RKO (cell line): ENCODE data around the gene VAMP8.
A peak's percentile ranks its signal among the peaks of the same experiment; 100 is the strongest.
"Not testable (repeated sequence)": the region's sequence is repeated elsewhere in the genome, so short reads cannot be mapped to it uniquely, and the experiment has no call there.

Experiments used
- DNase-seq: peaks from one replicate; pipeline ENCODE4 v3.0.0-alpha.2; 2016; ENCODE audit warnings: low spot score

Gene VAMP8

DNA sequence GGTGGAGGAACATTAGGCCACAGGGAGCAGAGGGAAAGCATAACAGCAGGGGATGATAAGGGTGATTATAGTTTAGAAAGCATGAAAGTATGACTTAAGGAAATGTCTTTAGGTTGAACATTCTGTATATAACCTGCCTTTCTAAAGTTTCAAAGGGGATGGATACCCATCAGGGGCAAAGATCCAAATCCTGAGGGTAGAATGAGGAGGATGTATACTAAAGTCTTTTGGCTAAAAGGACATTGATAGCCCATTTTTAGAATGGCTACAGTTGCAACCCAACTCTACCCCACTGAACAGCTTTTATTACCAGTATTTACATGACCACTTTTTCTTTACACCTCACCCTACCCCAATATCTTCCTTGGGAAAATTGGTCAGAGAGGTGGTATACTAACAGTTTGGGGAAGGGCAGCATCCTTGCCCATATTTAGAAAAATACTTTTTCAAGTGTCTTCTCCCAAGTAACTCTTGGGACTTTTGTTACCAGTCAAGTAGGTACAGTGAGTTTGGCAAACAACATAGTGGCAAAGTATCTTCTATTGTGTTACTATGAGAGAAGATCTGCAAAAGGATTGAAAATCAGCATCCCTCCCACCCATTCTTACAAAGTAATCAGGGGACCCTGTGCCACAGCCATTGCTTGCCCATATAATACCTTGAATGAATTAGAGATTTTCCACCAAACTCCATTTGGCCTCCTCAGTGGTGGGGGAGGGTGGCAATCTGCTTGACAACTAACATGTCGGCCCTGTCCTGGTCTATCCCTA is 30.1 kb upstream of the VAMP8 start:
- no peak for DNase-seq

GRCh38 chr2:85547859-85548607 is 29.4 kb upstream of the VAMP8 start:
- DNase-seq: no peak

DNA sequence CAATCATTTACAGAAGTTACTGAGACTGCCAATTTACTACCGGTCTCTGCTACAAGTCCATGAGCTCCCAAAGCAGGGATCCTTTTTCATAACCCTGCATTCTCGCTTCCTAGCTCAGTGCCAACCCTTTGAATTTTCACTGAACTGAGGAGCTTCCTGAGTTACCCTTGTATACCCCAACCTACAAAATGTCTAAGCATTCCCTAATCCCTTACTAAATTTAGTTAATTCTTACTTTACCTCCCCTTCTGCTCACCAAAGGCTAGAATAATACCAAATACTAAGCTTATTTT is 28.8 kb upstream of the VAMP8 start:
- no peak for DNase-seq

DNA sequence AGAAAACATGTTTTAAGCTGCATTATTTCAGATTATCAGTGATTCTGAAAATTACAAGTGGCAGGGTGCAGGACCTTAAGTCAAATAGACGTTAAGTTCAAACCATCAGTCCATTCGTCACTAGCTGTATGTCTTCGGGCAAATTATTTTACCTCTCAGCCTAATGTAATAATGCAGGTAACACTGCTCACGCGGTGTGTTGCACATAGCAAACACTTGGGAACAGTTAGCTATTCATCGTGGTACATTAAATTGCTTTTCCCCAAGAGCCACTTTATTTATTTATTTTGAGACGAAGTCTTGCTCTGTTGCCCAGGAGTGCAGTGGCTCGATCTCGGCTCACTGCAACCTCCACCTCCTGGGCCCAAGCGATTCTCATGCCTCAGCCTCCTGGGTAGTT is 28.3 kb upstream of the VAMP8 start:
- DNase-seq: no peak

GRCh38 chr2:85549826-85550225 is 27.6 kb upstream of the VAMP8 start:
- peak; percentile 32 for DNase-seq

- no peak for DNase-seq
These were observed 26.9 kb upstream of the VAMP8 start for GRCh38 chr2:85550486-85550885.

DNA sequence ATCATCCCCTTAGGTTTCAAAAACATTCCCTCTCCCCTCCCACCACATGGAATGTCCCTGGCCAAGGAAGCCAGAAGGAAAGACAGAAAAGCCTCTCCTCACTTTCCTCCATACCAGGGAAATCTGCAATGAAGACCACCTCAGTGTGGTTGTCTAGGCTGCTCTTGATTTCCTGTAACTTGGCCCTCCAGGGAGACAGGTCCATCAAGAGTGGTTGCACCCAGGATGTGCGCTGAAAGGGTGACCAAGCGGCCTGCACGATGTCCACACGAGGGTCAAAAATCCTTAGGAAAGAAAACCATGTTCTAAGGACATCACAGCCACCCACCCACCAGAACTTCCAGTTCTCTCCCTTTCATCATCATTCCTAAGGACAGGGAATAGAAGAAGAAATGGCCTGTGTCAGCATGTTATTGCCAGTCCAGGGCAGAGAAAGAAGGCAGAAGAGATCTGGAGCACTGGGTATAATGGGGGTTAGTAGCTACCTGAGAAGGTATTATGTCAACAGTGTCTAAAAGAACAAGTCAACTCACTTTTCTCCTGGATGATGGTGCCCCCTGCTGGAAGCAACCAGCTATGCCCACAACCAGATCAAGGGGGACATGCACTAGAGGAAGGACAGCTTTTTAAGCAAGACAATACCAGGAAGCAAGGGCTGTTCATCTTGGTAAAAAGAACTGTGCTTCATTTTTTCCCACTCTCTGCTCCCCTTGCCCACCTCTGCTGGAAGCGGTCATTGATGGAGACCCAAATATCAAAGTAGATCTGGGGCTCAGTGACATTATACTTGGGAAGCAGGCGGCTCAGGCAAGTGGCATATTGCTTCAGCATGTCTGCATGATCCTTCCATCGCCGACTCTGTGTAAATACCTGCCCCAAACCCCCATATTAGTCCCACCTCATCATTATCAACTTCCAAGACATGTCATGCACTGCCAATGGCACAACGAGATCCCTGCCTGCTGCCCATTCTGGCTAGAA is 25.4 kb upstream of the VAMP8 start:
- peak; percentile 68 for DNase-seq

- DNase-seq: no peak
These were observed 24.2 kb upstream of the VAMP8 start for GRCh38 chr2:85553184-85553583.

DNA sequence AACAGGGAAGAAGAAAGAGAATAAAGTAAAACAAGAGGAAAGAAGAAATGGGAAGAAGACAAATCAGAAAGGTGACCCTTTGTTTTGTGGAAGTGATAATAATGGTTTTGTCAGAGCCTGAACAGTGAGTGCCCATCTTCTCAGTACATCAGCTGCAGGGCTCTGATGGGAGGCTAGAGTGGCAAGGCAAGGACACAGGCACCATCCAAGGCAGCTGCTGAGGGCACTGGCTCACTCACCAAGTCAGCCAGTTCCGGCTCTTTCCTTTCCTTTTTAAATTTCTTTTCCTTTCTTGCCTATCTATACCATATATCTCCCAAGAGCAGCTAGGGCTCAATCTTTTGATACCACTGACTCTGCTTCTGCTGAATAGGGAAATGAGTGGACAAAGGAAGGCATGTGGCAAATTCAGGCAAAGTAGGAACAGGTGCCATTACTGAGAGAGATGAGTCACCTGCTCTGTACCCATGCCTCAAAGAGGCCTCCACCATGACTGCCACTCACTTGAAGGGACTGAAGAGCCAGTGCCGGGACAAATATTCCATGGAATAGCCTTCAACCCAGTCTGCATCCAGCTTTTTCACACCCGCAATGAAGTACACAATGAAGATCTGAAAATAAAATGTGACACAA is 22.3 kb upstream of the VAMP8 start:
- peak; percentile 29 for DNase-seq

DNA sequence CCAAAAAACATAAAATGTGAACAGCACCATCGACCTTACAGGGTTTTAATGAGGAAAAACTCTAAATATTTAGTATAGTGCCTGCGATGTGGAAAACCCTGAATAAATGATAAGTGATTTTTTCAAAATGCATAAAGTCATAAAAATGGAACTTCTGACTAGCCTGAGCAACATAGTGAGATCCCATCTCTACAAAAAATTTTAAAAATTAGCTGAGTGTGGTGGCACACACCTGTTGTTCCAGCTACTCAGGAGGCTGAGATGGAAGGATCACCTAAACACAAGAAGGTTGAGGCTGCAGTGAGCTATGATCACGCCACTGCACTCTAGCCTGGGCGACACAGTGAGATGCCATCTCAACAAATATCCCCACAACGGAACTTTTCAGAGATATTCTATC is 20.3 kb upstream of the VAMP8 start:
- DNase-seq: no peak

GRCh38 chr2:85558160-85558559 is 19.2 kb upstream of the VAMP8 start:
- no peak for DNase-seq

GRCh38 chr2:85560403-85560726 is 17.0 kb upstream of the VAMP8 start:
- DNase-seq: not testable (repeated sequence)

GRCh38 chr2:85560812-85561279 is 16.5 kb upstream of the VAMP8 start:
- no peak for DNase-seq

DNA sequence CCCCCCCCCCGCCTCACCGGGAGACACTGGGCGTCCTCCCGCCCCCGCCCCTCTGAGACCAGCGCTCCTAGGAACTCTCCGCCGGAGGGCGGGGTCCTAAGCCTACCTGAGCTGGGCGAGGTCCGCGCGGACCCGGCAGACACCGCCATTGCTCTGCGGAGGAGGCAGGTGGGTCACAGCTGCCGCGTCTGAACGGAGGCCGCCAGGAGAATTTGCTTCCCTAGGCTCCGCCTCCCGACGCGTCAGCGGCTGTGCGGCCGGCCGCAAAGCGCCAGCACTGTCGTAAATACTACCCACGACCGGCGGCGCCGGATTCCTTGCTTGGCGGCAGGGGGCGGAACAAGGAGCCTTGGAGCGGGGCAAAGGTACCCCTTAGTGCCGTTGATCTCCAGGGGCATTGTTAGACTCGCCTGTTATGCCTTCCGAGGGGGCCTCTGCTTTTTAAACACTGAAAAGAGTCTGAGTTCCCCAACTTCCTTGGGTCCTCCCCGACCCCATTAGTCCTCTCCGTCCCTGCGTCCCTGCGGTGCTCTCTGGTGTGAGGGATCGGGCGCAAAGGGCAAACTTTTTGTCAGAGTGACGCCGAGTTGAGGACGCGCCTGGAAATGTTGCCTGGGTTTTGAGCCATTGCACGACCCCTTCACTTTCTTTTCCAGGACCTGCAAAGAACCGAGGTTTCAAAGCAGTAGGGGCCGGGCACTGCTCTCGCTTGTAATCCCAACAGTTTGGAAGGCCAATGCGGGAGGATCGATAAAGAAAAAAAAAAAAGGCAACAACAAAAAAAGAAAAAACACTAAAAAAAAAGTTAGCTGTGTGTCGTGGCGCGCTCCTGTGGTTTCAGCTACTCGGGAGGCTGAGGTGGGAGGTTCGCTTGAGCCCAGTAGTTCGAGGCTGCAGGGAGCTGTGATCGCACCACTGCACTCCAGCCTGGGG is 15.8 kb upstream of the VAMP8 start, which contains the start of gene GGCX:
GGCX (minus strand) TSS at position 214 of the 933 bp plus-strand sequence; CDS start at position 149, 65 bp downstream.
- peak; percentile 96 for DNase-seq

DNA sequence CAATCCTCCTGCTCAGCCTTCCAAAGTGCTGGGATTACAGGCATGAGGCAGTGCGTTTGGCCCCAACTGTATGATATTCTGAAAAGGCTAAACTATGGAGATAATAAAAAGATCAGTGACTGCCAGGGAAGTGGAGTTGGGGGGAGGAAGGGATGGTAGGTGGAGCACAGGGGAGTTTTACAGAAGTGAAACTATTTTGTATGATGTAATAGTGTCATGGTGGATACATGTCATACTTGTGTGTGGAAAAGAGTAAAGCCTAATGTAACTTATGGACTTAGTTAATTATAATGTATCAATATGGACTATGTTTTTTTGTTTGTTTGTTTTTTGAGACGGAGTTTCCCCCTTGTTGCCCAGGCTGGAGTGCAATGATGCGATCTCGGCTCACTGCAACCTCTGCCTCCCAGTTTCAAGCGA is 13.2 kb upstream of the VAMP8 start:
- no peak for DNase-seq

DNA sequence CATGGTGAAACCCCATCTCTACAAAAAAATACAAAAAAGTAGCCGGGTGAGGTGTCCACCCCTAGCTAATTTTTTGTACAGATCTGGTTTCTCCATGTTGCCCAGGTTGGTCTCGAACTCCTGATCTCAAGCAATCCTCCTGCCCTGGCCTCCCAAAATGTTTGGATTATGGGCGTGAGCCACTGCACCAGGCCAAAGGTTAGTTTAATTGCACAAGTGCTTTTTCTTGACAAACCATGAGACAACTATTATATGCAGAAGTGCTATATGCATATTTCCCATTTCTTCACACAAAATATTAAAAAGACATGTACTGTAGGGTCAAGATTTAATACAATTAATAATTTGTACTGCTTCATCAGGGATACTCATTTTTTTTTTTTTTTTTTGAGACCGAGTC is 11.1 kb upstream of the VAMP8 start:
- no peak for DNase-seq

DNA sequence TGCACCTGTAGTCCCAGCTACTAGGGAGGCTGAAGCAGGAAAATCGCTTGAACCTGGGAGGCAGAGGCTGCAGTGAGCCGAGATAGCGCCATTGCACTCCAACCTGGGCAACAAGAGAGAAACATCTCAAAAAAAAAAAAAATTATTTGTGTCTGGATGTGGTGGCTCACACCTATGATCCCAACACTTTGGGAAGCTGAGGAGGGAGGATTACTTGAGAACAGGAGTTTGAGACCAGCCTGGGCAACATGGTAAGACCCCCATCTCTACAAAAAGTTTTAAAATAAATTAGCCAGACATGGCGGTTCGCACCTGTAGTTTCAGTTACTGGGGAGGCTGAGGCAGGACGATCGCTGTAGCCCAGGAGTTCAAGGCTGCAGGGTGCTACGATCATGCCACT is 1.6 kb upstream of the VAMP8 start:
- no peak for DNase-seq

- DNase-seq: no peak
These were observed 362 bp upstream of the VAMP8 start for GRCh38 chr2:85577063-85577385.

- DNase-seq: no peak
These were observed 1.1 kb downstream of the VAMP8 start for GRCh38 chr2:85578243-85579180.
